SH-SY5Y (cell line): Measurements from ENCODE around the gene ATP2B2.

Experiments used
- GATA2 ChIP-seq: IDR thresholded peaks from 2 replicates; pipeline ENCODE4 v1.6.1; 2011; ENCODE audit warnings: mild to moderate bottlenecking, low read depth, low read length
- GATA3 ChIP-seq: IDR thresholded peaks from 2 replicates; pipeline ENCODE4 v1.6.1; 2011; ENCODE audit warnings: low read depth, mild to moderate bottlenecking, low read length, moderate library complexity

GRCh38 chr3:10472877-10473440 is 32.4 kb downstream of the ATP2B2 start:
- no peak for TF ChIP-seq GATA3
- no peak for TF ChIP-seq GATA2
